ENCODE data around the gene MROH8.

MROH8 gene

GRCh38 chr20:37152284-37152683, 27.1 kb downstream of the MROH8 start:
- no peak for TF ChIP-seq CTCF (IDR thresholded peaks at IDR 0.05)

- TF ChIP-seq CTCF (IDR thresholded peaks at IDR 0.05) = no peak
Observed at GRCh38 chr20:37151529-37151928, 27.8 kb downstream of the MROH8 start.

GRCh38 chr20:37147250-37147649, 32.1 kb downstream of the MROH8 start:
- TF ChIP-seq CTCF (IDR thresholded peaks at IDR 0.05) = no peak

- TF ChIP-seq CTCF (IDR thresholded peaks at IDR 0.05) = no peak
Observed at GRCh38 chr20:37144856-37145404, 34.4 kb downstream of the MROH8 start.

- no peak for TF ChIP-seq CTCF (IDR thresholded peaks at IDR 0.05)
Observed at GRCh38 chr20:37142708-37143107, 36.6 kb downstream of the MROH8 start.

GRCh38 chr20:37137547-37137946, 41.8 kb downstream of the MROH8 start:
- no peak for TF ChIP-seq CTCF (IDR thresholded peaks at IDR 0.05)

GRCh38 chr20:37133952-37134351, 45.4 kb downstream of the MROH8 start:
- TF ChIP-seq CTCF (IDR thresholded peaks at IDR 0.05) = no peak

GRCh38 chr20:37131486-37131885, 47.9 kb downstream of the MROH8 start:
- no peak for TF ChIP-seq CTCF (IDR thresholded peaks at IDR 0.05)
